ENCODE measurements around the gene ZNF729.

DNA sequence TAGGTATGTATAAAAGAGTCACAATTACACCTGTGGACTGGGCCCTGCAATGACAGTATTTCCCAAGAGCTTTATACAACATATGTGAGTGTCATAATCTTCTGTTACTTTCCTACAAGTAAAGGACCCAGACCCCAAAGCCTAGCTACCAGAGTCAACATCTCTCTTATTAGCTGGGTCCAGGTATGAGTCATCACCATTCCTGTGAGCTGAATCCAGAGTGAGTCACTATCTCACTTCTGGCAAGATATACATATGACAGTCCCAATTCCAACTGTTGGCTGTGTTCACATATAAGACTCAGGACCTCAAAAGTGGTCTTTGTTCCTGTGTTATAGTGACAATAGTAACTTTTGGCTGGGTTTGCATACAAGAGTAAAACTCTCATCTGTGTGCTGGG lies 46.7 kb downstream of the ZNF729 start:
- TF ChIP-seq, protein P1, sequence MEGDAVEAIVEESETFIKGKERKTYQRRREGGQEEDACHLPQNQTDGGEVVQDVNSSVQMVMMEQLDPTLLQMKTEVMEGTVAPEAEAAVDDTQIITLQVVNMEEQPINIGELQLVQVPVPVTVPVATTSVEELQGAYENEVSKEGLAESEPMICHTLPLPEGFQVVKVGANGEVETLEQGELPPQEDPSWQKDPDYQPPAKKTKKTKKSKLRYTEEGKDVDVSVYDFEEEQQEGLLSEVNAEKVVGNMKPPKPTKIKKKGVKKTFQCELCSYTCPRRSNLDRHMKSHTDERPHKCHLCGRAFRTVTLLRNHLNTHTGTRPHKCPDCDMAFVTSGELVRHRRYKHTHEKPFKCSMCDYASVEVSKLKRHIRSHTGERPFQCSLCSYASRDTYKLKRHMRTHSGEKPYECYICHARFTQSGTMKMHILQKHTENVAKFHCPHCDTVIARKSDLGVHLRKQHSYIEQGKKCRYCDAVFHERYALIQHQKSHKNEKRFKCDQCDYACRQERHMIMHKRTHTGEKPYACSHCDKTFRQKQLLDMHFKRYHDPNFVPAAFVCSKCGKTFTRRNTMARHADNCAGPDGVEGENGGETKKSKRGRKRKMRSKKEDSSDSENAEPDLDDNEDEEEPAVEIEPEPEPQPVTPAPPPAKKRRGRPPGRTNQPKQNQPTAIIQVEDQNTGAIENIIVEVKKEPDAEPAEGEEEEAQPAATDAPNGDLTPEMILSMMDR (IDR thresholded peaks at IDR 0.05 in 4 of 5, conservative IDR thresholded peaks at IDR 0.05 in 1 of 5), result no peak
- no peak for TF ChIP-seq POLR2A (IDR thresholded peaks at IDR 0.05)
